ENCODE data around the gene TANK.

- TF ChIP-seq CTCF (conservative IDR thresholded peaks at IDR 0.05; ENCODE audit: low read depth, low read length), result no peak
- no peak for TF ChIP-seq EZH2 (IDR thresholded peaks at IDR 0.05; ENCODE audit: borderline replicate concordance, low read depth, low read length, poor library complexity, severe bottlenecking)
These were observed 46.3 kb upstream of the TANK start for GRCh38 chr2:161113693-161114575.
